HK-2 (cell line): ENCODE results near the gene PRRC1.
A peak's percentile ranks its signal among the peaks of the same experiment; 100 is the strongest.
"Not testable (repeated sequence)": the region's sequence is repeated elsewhere in the genome, so short reads cannot be mapped to it uniquely, and the experiment has no call there.

ENCODE experiments used
- DNase-seq: peaks from one replicate; pipeline ENCODE4 v3.0.0-alpha.2; 2018; ENCODE audit not compliant: unreplicated experiment

The PRRC1 gene

GRCh38 chr5:127517480-127518318, at the start of gene PRRC1:
Gene PRRC1, plus strand, starts transcription at chr5:127517640. Its CDS starts 5,840 bp downstream, at chr5:127523480.
- peak; percentile 71 for DNase-seq

- DNase-seq = no peak
These were observed 46.2 kb upstream of the PRRC1 start for GRCh38 chr5:127471211-127471610.

- no peak for DNase-seq
These were observed 44.7 kb upstream of the PRRC1 start for GRCh38 chr5:127472700-127473099.

GRCh38 chr5:127486471-127486870, 31.0 kb upstream of the PRRC1 start:
- DNase-seq = no peak

GRCh38 chr5:127492854-127493738, 24.3 kb upstream of the PRRC1 start:
- no peak for DNase-seq

GRCh38 chr5:127498548-127498947, 18.9 kb upstream of the PRRC1 start:
- no peak for DNase-seq

GRCh38 chr5:127505905-127506304, 11.5 kb upstream of the PRRC1 start:
- DNase-seq = no peak

- no peak for DNase-seq
These were observed 10.8 kb upstream of the PRRC1 start for GRCh38 chr5:127506616-127507015.

- no peak for DNase-seq
These were observed 8.6 kb upstream of the PRRC1 start for GRCh38 chr5:127508644-127509373.

GRCh38 chr5:127513408-127513970, 4.0 kb upstream of the PRRC1 start:
- no peak for DNase-seq

- no peak for DNase-seq
These were observed 2.6 kb upstream of the PRRC1 start for GRCh38 chr5:127514816-127515215.

- DNase-seq = no peak
These were observed 1.6 kb upstream of the PRRC1 start for GRCh38 chr5:127515693-127516440.

GRCh38 chr5:127517110-127517479, 345 bp upstream of the PRRC1 start:
- no peak for DNase-seq

GRCh38 chr5:127518319-127518621, 830 bp downstream of the PRRC1 start:
- DNase-seq = no peak

GRCh38 chr5:127519527-127519926, 2.1 kb downstream of the PRRC1 start:
- DNase-seq = no peak

- no peak for DNase-seq
These were observed 3.8 kb downstream of the PRRC1 start for GRCh38 chr5:127521138-127521770.

- no peak for DNase-seq
These were observed 7.7 kb downstream of the PRRC1 start for GRCh38 chr5:127525181-127525580.

- no peak for DNase-seq
These were observed 12.7 kb downstream of the PRRC1 start for GRCh38 chr5:127529904-127530682.

- no peak for DNase-seq
These were observed 19.2 kb downstream of the PRRC1 start for GRCh38 chr5:127536687-127537086.

- DNase-seq = not testable (repeated sequence)
These were observed 23.1 kb downstream of the PRRC1 start for GRCh38 chr5:127540553-127540952.
